Bronchial epithelial cell (primary cell): Measurements from ENCODE around the gene DLL1. TPM values are rescaled to one million over a fixed set of nuclear protein-coding genes. Genes with fewer than 3 reads are reported as not detected.

Experiments used
- DNase-seq: peaks from one replicate; pipeline ENCODE4 v3.0.0-alpha.2; 2010; ENCODE audit warnings: low read depth
- FAIRE-seq: peaks from 2 replicates; lab custom pipeline; 2011; peaks lifted over from hg19 to GRCh38; lab: Jason Lieb, UNC
- H3K27me3 ChIP-seq: 2 replicates; pipeline ENCODE4 v1.5.1; 2011; ENCODE audit warnings: low read length; ENCODE audit not compliant: control insufficient read depth, insufficient read depth
- H3K36me3 ChIP-seq: 2 replicates; pipeline ENCODE4 v1.5.1; 2011; ENCODE audit warnings: low read length; ENCODE audit not compliant: control insufficient read depth, insufficient read depth
- H3K4me3 ChIP-seq: 2 replicates; pipeline ENCODE4 v1.5.1; 2011; ENCODE audit warnings: mild to moderate bottlenecking, low read depth, low read length, control low read depth
- total RNA-seq: library from RNA; depleted of rRNA; stranded (reverse); fragments of >200 nt; gene quantifications from 2 replicates; pipeline ENCODE4 v1.2.1, GENCODE V29; 2014
- TF ChIP-seq, protein P1 (sequence below): IDR thresholded peaks from 2 replicates; pipeline ENCODE4 v1.5.1; 2011; ENCODE audit warnings: mild to moderate bottlenecking, moderate library complexity, low read length, control low read depth, inconsistent platforms; ENCODE audit not compliant: insufficient read depth, severe bottlenecking

Gene DLL1
- total RNA-seq, 1 donor from 2014 or later = 4.7 TPM

DNA sequence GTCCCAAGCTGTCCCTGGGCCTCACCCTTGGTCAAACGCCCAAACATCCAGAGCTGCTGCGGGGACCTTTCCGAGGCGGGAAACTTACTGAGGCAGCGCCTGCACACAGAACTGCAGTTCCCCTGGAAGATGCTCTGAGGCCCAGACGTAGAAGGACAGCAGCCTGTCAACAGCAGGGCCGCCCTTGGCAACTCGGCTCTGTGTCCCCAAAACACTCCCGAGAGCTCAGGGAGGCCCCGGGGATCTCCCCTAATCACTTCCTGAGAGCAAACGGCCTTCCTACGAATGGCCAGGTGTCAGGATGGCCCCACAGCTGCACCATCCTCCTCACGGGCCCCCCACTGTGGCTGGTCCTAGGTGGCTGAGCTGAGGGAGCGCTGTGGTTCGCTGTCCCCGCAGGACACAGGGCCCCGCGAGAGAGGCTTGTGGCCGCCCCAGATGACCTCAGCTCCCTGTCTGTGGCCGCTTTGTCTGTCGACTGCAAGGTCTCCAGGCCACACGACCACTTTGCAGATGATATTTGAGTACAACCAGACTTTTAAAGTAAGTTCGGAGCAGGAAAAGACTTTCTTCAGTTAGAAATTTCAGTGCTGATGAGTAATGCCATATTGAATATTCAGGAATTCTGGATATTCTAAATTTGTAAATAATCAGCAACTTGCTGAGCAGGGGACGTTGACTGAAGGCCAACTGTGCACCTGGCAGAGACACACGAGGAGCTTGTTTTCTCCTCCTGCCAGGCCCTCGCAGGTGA lies 46.0 kb downstream of the DLL1 start:
- Histone ChIP-seq H3K27me3 (no peaks in the 10 kb centered on the region), H3K36me3 (no peaks in the 10 kb centered on the region), H3K4me3 (no peak overlapping the region)
- DNase-seq (no peak), FAIRE-seq (no peak)
- TF ChIP-seq, protein P1, sequence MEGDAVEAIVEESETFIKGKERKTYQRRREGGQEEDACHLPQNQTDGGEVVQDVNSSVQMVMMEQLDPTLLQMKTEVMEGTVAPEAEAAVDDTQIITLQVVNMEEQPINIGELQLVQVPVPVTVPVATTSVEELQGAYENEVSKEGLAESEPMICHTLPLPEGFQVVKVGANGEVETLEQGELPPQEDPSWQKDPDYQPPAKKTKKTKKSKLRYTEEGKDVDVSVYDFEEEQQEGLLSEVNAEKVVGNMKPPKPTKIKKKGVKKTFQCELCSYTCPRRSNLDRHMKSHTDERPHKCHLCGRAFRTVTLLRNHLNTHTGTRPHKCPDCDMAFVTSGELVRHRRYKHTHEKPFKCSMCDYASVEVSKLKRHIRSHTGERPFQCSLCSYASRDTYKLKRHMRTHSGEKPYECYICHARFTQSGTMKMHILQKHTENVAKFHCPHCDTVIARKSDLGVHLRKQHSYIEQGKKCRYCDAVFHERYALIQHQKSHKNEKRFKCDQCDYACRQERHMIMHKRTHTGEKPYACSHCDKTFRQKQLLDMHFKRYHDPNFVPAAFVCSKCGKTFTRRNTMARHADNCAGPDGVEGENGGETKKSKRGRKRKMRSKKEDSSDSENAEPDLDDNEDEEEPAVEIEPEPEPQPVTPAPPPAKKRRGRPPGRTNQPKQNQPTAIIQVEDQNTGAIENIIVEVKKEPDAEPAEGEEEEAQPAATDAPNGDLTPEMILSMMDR = no peak

DNA sequence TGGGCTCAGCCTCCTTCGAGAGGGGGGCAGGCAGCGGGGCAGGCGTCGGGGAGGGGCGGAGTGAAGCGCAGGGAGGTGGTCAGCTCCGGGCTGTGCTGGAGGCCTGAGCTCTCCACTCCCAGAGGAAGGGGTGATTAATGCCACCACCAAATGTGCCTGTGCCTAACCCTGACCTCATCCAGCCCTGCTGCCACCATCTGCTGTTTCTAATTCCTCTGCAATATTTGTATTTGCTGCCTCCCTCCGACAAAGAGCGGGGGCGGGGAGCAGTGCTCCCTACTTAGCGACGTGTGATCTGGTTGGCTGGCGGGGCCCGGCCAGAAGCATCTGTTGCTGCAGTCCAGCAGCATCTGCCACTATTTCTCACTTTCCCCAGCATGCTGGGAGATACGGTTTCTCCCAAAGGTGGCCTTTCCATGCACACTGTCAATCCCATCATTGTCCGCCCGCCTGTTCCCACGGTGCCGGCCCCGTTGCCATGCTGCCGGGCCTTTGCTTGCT lies 47.0 kb downstream of the DLL1 start:
- no peak overlapping the region for H3K4me3 ChIP-seq
- H3K27me3 ChIP-seq = peaks cover 1% of the 10 kb centered on the region
- no peaks in the 10 kb centered on the region for H3K36me3 ChIP-seq
- no peak for FAIRE-seq
- TF ChIP-seq, protein P1 = no peak
- no peak for DNase-seq

DNA sequence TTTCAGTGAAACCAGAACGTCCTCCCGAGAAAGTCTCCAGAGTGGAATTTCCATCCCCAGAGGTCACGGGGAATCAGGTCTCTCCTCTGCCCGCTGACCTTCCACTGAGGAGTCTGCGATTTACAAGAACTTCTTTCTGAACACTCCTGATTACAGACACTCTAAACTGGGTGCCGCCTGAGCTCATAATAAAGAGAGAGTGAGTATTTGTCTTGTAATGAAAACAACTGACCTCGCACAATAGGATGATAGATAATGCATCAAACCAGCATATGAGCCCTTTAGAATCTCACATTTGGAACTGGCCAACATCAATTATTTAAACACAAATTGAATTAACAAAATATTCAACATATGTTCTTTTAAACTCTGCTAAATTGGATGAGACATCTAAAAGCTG lies 47.5 kb downstream of the DLL1 start:
- H3K4me3 ChIP-seq = no peak overlapping the region
- TF ChIP-seq, protein P1 = no peak
- FAIRE-seq (no peak), DNase-seq (no peak)
- no peaks in the 10 kb centered on the region for H3K36me3 ChIP-seq
- H3K27me3 ChIP-seq = peaks cover 3% of the 10 kb centered on the region

DNA sequence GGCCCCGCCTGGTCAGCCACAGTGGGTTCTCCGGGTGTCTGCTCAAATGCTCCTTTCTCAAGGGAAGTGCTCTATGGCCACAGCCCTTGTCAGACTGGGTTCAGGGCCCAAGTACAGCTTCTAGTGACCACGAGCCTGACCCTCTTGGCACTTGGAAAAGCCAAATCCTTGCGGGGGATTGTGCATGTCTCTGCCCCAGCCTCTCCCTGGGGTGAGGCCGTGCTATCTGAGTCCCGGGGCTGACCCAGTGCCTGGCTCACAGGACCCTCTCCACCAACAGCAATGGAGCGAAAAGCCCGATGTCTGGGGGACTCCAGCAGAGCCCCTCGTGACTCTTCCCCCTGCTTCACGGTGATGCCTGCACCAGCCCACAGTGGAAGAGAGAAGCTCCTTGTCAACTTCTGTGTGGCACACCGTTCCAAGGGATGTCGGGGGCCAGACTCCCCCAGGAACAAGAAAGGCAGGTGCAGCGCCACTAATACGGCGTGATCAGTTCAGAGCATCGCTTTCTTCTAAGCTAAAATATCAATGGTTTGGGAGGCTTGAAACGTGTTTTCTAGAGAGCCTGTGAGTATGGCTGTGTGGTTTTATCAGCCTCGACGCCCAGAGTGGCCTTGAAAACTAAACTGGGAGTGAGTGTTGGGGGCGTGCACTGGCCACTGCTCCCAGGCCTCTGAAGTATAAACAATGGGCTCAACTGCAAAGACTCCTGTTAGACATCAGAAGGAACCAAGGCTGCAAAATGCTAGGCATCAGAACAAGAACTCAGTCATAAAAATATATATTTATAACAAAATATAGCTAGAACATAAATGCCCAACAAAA lies 51.9 kb downstream of the DLL1 start:
- H3K27me3 ChIP-seq = peaks cover 6% of the 10 kb centered on the region
- DNase-seq (no peak), FAIRE-seq (no peak)
- H3K36me3 ChIP-seq = no peaks in the 10 kb centered on the region
- TF ChIP-seq, protein P1 = no peak
- H3K4me3 ChIP-seq = no peak overlapping the region

DNA sequence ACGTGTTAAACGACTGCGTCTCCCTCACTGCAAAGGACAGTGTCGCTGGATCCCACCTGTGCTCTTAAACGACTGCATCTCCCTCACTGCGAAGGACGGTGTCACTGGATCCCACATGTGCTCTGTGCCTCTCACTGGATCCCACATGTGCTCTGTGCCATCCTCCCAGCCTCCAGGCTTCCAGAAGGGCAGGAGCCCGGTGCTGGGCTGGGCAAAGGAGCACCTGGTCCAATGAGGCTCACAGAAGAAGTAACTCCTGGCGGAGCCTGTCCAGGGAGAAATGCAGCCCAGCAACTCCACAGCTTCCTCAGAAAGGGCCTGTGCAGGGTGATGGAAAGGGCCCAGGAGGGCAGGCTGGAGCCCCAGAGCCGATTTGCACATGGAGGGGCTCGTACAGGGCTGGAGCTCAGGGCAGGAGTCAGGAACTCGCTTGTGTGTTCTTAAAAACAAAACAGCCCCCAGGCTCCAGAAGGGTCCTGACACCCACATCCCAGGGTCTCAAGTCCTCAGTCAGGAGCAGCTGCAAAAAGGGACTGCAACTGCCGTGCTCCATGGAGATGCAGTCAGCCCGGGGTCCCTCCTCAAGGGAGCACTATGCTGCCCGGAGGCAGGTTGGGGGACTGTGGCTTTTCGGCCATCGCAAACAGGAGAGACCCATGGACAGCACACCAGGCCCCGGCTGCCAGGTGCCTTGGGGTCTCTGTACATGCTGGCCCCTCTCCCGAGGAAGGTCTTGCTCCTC lies 52.7 kb downstream of the DLL1 start:
- DNase-seq (no peak), FAIRE-seq (no peak)
- Histone ChIP-seq H3K27me3 (peaks cover 8% of the 10 kb centered on the region), H3K4me3 (no peak overlapping the region), H3K36me3 (no peaks in the 10 kb centered on the region)
- TF ChIP-seq, protein P1 = no peak
